ENCODE results near the gene CBLC. TPM values are rescaled to one million over a fixed set of nuclear protein-coding genes. Genes with fewer than 3 reads are reported as not detected.

CBLC gene
- total RNA-seq, 2 donors from 2014 or later = 30.1 to 33.6 TPM

DNA sequence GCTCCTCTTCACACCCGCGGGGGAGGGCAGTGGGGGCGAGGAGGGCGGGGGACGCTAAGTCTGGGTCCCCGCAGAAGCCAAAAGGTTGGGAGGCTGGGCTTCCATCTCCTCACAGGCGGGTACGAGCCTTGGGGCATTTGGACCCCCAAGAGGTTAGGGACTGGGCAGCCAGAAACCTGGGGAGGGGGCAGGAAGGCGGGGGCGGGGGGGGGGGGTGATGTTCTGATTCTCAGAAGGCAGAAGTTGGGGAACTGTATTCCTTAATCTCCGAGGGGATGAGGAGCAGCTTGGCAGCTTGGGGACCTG lies 24.1 kb upstream of the CBLC start:
- peak overlapping the region; percentile 22 to 39 for H3K4me3 ChIP-seq
- peak overlapping the region; percentile 88 to 96 for H3K27ac ChIP-seq
- under 1% methylated on average over 11 of the region's 11 CpGs for WGBS
- peaks cover 51% of the 10 kb centered on the region for H3K4me1 ChIP-seq (replicated peaks)
- TF ChIP-seq, protein P1, sequence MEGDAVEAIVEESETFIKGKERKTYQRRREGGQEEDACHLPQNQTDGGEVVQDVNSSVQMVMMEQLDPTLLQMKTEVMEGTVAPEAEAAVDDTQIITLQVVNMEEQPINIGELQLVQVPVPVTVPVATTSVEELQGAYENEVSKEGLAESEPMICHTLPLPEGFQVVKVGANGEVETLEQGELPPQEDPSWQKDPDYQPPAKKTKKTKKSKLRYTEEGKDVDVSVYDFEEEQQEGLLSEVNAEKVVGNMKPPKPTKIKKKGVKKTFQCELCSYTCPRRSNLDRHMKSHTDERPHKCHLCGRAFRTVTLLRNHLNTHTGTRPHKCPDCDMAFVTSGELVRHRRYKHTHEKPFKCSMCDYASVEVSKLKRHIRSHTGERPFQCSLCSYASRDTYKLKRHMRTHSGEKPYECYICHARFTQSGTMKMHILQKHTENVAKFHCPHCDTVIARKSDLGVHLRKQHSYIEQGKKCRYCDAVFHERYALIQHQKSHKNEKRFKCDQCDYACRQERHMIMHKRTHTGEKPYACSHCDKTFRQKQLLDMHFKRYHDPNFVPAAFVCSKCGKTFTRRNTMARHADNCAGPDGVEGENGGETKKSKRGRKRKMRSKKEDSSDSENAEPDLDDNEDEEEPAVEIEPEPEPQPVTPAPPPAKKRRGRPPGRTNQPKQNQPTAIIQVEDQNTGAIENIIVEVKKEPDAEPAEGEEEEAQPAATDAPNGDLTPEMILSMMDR (IDR thresholded peaks at IDR 0.05) = no peak
- TF ChIP-seq POLR2AphosphoS5 (IDR thresholded peaks at IDR 0.05) (no peak), POLR2A (IDR thresholded peaks at IDR 0.05) (no peak)
- H3K27me3 ChIP-seq (replicated peaks; ENCODE audit: insufficient read depth) = no peaks in the 10 kb centered on the region
- no peaks in the 10 kb centered on the region for H3K36me3 ChIP-seq
- DNase-seq (ENCODE audit: low spot score) = no peak
- H3K9me3 ChIP-seq = no peaks in the 10 kb centered on the region
- intact Hi-C loops (cut with DNase I) = no loop called here

DNA sequence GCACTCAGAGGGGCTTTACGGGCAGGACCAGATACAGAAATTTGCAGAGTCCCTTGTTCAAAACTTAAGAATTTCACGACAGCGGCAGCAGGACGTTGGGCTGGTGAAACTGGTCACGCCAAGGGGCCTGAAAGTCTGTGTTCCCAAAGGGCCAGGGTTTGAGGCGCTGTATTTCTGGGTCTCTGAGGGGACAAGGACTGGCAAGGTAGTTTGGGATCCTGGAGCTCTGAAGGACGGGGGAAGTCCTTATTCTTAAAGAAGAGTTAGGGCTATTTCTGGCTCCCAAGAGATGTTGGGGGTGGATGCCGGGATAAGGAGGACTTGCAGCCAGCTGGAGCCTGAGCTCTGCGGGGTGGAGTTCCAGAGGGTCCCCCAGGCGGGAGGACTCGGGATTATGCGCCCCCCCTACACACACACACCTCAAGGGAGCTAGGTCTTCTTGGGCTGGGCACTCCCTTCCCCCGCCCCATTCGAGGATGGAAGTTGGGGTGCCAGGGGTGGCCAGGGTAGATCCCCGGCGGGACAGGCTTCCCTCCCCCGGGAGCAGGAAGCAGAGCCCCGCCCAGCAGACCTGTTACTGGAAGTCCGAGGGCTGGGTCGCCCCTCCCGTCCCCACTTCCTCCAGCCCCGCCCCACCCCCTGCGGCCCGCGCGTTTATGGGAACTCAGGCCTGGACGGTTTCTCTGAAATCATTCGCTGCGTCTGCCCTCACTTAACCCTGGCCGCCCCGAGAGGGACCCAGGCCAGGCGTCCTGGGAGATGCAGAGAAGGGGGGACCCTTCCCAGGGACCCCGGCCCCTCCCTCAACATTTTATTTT lies 23.5 kb upstream of the CBLC start:
- peak; percentile 70 for TF ChIP-seq POLR2AphosphoS5 (IDR thresholded peaks at IDR 0.05)
- TF ChIP-seq, protein P1 (IDR thresholded peaks at IDR 0.05) = no peak

DNA sequence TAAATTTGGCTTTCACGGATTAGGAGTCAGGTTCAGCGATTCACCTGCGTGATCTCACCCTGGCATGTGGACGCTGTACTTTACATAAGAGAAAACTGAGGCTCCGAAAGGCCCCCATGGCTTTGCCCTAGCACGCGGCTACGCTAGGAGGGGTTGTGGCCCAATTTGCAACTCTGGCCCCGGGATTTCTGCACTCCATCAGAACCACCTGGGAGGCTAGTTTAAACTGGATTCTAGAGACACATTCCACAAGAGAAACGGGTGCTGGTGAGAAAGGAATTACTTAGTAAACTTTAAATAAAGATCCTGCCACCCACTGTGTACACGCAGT lies 23.0 kb upstream of the CBLC start:
- Histone ChIP-seq H3K9me3 (no peaks in the 10 kb centered on the region), H3K4me3 (peak overlapping the region in 1 of 2 donors; percentile 39), H3K27me3 (replicated peaks; ENCODE audit: insufficient read depth) (no peaks in the 10 kb centered on the region), H3K27ac (peak overlapping the region; percentile 88 to 96), H3K4me1 (replicated peaks) (peaks cover 48% of the 10 kb centered on the region), H3K36me3 (peaks cover 0 to 3% of the 10 kb centered on the region in 2 donors)
- WGBS = 46% methylated on average over 11 of the region's 11 CpGs
- TF ChIP-seq POLR2AphosphoS5 (IDR thresholded peaks at IDR 0.05) (no peak), POLR2A (IDR thresholded peaks at IDR 0.05) (no peak)
- TF ChIP-seq, protein P1 (IDR thresholded peaks at IDR 0.05) = no peak
- intact Hi-C loops (cut with DNase I) = no loop called here
- DNase-seq (ENCODE audit: low spot score) = no peak

More for the DNA sequence above, 23.5 kb upstream of the CBLC start:
- WGBS = 8% methylated on average over 24 of the region's 33 CpGs
- intact Hi-C loops (cut with DNase I) = no loop called here
- peak; percentile 95 for DNase-seq (ENCODE audit: low spot score)
- peaks cover 51% of the 10 kb centered on the region for H3K4me1 ChIP-seq (replicated peaks)
- no peaks in the 10 kb centered on the region for H3K27me3 ChIP-seq (replicated peaks; ENCODE audit: insufficient read depth)
- peak overlapping the region; percentile 88 to 96 for H3K27ac ChIP-seq
- no peaks in the 10 kb centered on the region for H3K36me3 ChIP-seq
- peak overlapping the region; percentile 22 to 39 for H3K4me3 ChIP-seq
- no peaks in the 10 kb centered on the region for H3K9me3 ChIP-seq

DNA sequence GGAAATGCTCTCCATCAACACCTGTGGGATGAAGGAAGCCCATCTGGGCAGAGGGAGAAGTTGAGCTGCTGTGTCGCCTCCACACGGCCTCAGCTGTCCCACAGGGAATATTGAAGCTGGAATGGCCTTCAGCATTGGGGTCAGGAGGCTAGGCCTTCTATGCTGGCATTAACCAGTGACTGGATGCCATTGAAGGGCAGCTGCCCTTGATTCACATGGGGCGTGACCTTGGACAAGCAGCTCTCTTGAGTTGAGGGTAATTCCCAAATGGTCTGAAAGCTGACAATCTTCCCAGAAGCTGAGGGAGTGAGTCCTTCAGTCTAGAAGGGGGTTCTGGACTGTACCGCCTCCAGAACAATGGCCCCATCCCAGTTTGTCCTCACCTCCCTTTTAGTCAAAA lies 22.5 kb upstream of the CBLC start:
- H3K27ac ChIP-seq = peak overlapping the region; percentile 88 to 96
- no peaks in the 10 kb centered on the region for H3K27me3 ChIP-seq (replicated peaks; ENCODE audit: insufficient read depth)
- no peaks in the 10 kb centered on the region for H3K9me3 ChIP-seq
- 85% methylated on average over 4 of the region's 4 CpGs for WGBS
- H3K36me3 ChIP-seq = peaks cover 0 to 3% of the 10 kb centered on the region in 2 donors
- peak overlapping the region in 1 of 2 donors; percentile 39 for H3K4me3 ChIP-seq
- no peak for DNase-seq (ENCODE audit: low spot score)
- H3K4me1 ChIP-seq (replicated peaks) = peaks cover 44% of the 10 kb centered on the region
- TF ChIP-seq POLR2AphosphoS5 (IDR thresholded peaks at IDR 0.05) (no peak), POLR2A (IDR thresholded peaks at IDR 0.05) (no peak)
- TF ChIP-seq, protein P1 (IDR thresholded peaks at IDR 0.05) = no peak
- intact Hi-C loops (cut with DNase I) = no loop called here

DNA sequence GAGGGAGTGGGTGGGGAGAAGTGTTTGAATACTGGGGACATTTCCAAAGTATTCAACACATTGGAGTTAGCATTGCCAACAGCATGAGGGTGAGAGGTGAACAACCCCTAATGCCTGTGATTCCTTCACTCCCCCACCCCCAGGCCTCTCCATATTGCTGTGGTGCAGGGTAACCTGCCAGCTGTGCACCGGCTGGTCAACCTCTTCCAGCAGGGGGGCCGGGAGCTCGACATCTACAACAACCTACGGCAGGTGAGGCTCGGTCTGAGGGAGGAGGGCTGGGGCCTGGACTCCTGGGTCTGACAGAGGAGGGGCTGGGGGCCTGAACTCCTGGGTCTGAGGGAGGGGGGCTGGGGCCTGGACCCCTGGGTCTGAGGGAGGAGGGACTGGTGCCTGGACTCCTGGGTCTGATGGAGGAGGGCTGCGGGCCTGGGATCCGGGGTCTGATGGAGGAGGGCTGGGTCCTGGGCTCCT lies 21.6 kb upstream of the CBLC start:
- H3K9me3 ChIP-seq = no peaks in the 10 kb centered on the region
- no peak for DNase-seq (ENCODE audit: low spot score)
- H3K4me1 ChIP-seq (replicated peaks) = peaks cover 38% of the 10 kb centered on the region
- peaks cover 0 to 3% of the 10 kb centered on the region in 2 donors for H3K36me3 ChIP-seq
- whole genome bisulfite sequencing = 88% methylated on average over 7 of the region's 7 CpGs
- peak overlapping the region; percentile 46 to 96 for H3K27ac ChIP-seq
- no peaks in the 10 kb centered on the region for H3K27me3 ChIP-seq (replicated peaks; ENCODE audit: insufficient read depth)
- TF ChIP-seq POLR2AphosphoS5 (IDR thresholded peaks at IDR 0.05) = no peak
- no peak for TF ChIP-seq POLR2A (IDR thresholded peaks at IDR 0.05)
- TF ChIP-seq, protein P1 (IDR thresholded peaks at IDR 0.05) = no peak
- intact Hi-C loops (cut with DNase I) = no loop called here
- no peak overlapping the region for H3K4me3 ChIP-seq
